WTC11 (cell line): ENCODE data around the gene TERT. TPM values are rescaled to one million over a fixed set of nuclear protein-coding genes. Genes with fewer than 3 reads are reported as not detected.

ENCODE experiments used
- ATAC-seq: fragments of 200-7000 bp; cut with Tn5 transposase; 2 replicates; pipeline ENCODE4 v1.10.0; 2021; ENCODE audit warnings: mild to moderate bottlenecking, moderate library complexity
- CTCF ChIA-PET: fragments of 300-600 bp; sonication (Branson Sonifier 250); formaldehyde crosslinking; loops from one replicate; lab custom pipeline; 2021; ENCODE audit warnings: antibody characterized with exemption; lab: Charles Lee
- POLR2A ChIA-PET: fragments of 350-600 bp; sonication (Branson Sonifier 250); formaldehyde crosslinking; loops from one replicate; lab custom pipeline; 2021; ENCODE audit warnings: antibody characterized with exemption; lab: Charles Lee
- DNase-seq: peaks from one replicate; pipeline ENCODE4 v3.0.0; 2021; ENCODE audit warnings: low spot score
- H3K27ac Mint-ChIP-seq: 2 replicates; pipeline ENCODE4 v1.8.0; 2021; ENCODE audit warnings: mixed read lengths
- H3K27me3 Mint-ChIP-seq: 2 replicates; pipeline ENCODE4 v1.8.0; 2021; ENCODE audit warnings: low read depth, mild to moderate bottlenecking, moderate library complexity, mixed read lengths
- H3K36me3 Mint-ChIP-seq: 2 replicates; pipeline ENCODE4 v1.8.0; 2021; ENCODE audit warnings: mixed read lengths
- H3K4me1 Mint-ChIP-seq: 2 replicates; pipeline ENCODE4 v1.8.0; 2022; ENCODE audit warnings: mixed read lengths
- H3K4me3 Mint-ChIP-seq: 2 replicates; pipeline ENCODE4 v1.8.0; 2021; ENCODE audit warnings: mild to moderate bottlenecking, moderate library complexity, mixed read lengths
- H3K9me3 Mint-ChIP-seq: 2 replicates; pipeline ENCODE4 v1.8.0; 2021; ENCODE audit warnings: mixed read lengths
- CDX4 ChIP-seq: fragments of 250-450 bp; sonication (Bioruptor Pico); IDR thresholded peaks from 2 replicates; pipeline ENCODE4 v1.9.0; 2021; ENCODE audit warnings: moderate library complexity, mild to moderate bottlenecking, inconsistent platforms, borderline replicate concordance
- E2F5 ChIP-seq: sonication (generic); formaldehyde crosslinking; IDR thresholded peaks from 2 replicates; pipeline ENCODE4 v1.8.1; 2022; ENCODE audit warnings: mild to moderate bottlenecking, moderate library complexity, missing genetic modification reagents
- ETV6 ChIP-seq: sonication (generic); formaldehyde crosslinking; IDR thresholded peaks from 2 replicates; pipeline ENCODE4 v1.8.1; 2022; ENCODE audit warnings: mild to moderate bottlenecking, missing genetic modification reagents
- NFATC4 ChIP-seq: fragments of 250-450 bp; sonication (Bioruptor Pico); IDR thresholded peaks from 2 replicates; pipeline ENCODE4 v1.9.0; 2021; ENCODE audit warnings: mild to moderate bottlenecking
- PRDM15 ChIP-seq: sonication (generic); formaldehyde crosslinking; IDR thresholded peaks from 2 replicates; pipeline ENCODE4 v1.8.0; 2022; ENCODE audit warnings: missing genetic modification reagents
- STAT6 ChIP-seq: sonication (generic); formaldehyde crosslinking; conservative IDR thresholded peaks from 2 replicates; pipeline ENCODE4 v1.8.1; 2023; ENCODE audit warnings: mild to moderate bottlenecking, low read depth, missing genetic modification reagents, moderate library complexity
- ZBTB21 ChIP-seq: sonication (generic); formaldehyde crosslinking; IDR thresholded peaks from 2 replicates; pipeline ENCODE4 v1.8.1; 2023; ENCODE audit warnings: mild to moderate bottlenecking, missing genetic modification reagents, borderline replicate concordance
- ZMAT4 ChIP-seq: fragments of 250-450 bp; sonication (Bioruptor Pico); IDR thresholded peaks from 2 replicates; pipeline ENCODE4 v1.9.0; 2021; ENCODE audit warnings: mild to moderate bottlenecking
- ZNF416 ChIP-seq: fragments of 250-450 bp; sonication (Bioruptor Pico); IDR thresholded peaks from 2 replicates; pipeline ENCODE4 v1.9.0; 2021; ENCODE audit warnings: mild to moderate bottlenecking, inconsistent platforms
- ZNF423 ChIP-seq: fragments of 250-450 bp; sonication (Bioruptor Pico); IDR thresholded peaks from 2 replicates; pipeline ENCODE4 v2.1.2; 2022; ENCODE audit warnings: mild to moderate bottlenecking, moderate library complexity
- ZSCAN18 ChIP-seq: fragments of 250-450 bp; sonication (Bioruptor Pico); IDR thresholded peaks from 2 replicates; pipeline ENCODE4 v2.1.2; 2022; ENCODE audit warnings: mild to moderate bottlenecking, moderate library complexity
- total RNA-seq: library from RNA; stranded (reverse); gene quantifications from 3 replicates; pipeline ENCODE4 v1.2.3, GENCODE V29; 2021

Gene TERT
- total RNA-seq, 1 experiment from 2014 or later: 42.9 TPM

GRCh38 chr5:1315018-1315708 is 20.3 kb upstream of the TERT start (continued):
- TF ChIP-seq ZMAT4 (no peak), ZNF416 (CRISPR knock-in tag) (no peak), E2F5 (no peak), ZNF423 (no peak)
- TF ChIP-seq, all 79 proteins: peak for 0

- H3K27ac Mint-ChIP-seq: no peak overlapping the region
- H3K9me3 Mint-ChIP-seq: peaks cover 17% of the 10 kb centered on the region
- POLR2A ChIA-PET: no interaction called here
- no peak for TF ChIP-seq NFATC4
- no peak for TF ChIP-seq CDX4 (CRISPR knock-in tag)
- no peak for TF ChIP-seq ZSCAN18 (CRISPR knock-in tag)
- no peak for TF ChIP-seq PRDM15 (CRISPR knock-in tag)
- no peak for TF ChIP-seq ETV6 (CRISPR knock-in tag)
- no peak for TF ChIP-seq ZBTB21 (CRISPR knock-in tag)
- TF ChIP-seq STAT6: no peak
- H3K27me3 Mint-ChIP-seq: peaks cover 9% of the 10 kb centered on the region
- H3K4me1 Mint-ChIP-seq: peaks cover 33% of the 10 kb centered on the region
- DNase-seq: no peak
- H3K4me3 Mint-ChIP-seq: no peak overlapping the region
- ATAC-seq: no peak
- CTCF ChIA-PET: no interaction called here
- peaks cover 22% of the 10 kb centered on the region for H3K36me3 Mint-ChIP-seq
These were observed 19.7 kb upstream of the TERT start for GRCh38 chr5:1314564-1314982.
